NCI-H2227 treated with DMSO at 0.1 percent for 48 hours (cell line): ENCODE results near the gene MRC2.
"Not testable (repeated sequence)": the region's sequence is repeated elsewhere in the genome, so short reads cannot be mapped to it uniquely, and the experiment has no call there.

Source experiments
- DNase-seq: peaks from one replicate; lab custom pipeline; 2025; lab: John Stamatoyannopoulos, UW

Gene MRC2

DNA sequence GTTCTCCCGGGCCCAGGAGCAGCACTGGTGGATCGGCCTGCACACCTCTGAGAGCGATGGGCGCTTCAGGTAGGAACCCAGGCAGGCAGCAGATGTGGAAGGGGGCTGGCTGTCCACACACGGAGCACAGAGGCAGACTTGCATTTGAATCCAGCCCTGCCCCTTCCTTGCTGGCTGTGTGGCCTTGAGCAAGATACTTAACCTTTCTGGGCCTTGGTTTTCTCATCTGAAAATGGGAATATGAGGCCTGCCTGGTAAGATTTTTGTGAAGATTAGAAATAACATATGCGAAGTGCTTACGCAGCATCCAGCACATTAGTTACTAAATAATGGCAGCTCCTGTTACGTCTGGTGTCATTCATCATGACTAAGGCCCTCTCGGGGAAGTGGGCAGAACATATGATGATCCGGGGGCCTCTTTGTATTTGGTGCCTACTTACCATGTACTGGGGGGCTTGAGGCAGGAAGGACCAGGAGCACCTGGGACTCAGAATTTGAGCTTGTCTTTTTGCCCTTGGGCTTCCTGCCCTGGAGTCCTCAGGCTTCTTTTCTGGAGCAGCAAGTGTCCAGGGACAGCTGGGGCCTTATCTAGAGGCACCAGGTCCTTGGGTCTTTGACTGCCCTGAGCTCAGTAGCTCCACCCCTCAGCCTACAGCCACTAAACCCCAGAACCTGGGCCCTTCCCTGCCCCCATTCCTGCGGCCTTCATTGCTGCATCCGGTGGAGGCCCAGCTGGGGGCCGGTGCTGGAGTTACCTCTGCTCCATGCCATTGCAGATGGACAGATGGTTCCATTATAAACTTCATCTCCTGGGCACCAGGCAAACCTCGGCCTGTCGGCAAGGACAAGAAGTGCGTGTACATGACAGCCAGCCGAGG lies 53.8 kb downstream of the MRC2 start:
- no peak for DNase-seq

DNA sequence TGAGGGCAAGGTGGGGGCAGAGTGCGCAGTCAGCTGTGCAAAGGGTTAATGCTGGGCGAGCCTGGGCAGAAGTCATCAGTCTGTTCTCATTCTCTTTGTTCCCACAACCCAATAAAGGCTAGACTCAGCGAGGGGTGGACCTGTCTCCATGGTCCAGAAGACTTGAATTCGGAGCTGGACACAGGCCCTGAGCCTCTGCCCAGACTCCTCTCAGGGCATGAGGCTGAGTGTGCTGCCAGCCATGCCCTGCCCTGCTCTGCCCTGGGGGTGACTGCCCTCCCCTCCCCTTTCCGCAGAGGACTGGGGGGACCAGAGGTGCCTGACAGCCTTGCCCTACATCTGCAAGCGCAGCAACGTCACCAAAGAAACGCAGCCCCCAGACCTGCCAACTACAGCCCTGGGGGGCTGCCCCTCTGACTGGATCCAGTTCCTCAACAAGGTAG lies 54.5 kb downstream of the MRC2 start:
- no peak for DNase-seq

DNA sequence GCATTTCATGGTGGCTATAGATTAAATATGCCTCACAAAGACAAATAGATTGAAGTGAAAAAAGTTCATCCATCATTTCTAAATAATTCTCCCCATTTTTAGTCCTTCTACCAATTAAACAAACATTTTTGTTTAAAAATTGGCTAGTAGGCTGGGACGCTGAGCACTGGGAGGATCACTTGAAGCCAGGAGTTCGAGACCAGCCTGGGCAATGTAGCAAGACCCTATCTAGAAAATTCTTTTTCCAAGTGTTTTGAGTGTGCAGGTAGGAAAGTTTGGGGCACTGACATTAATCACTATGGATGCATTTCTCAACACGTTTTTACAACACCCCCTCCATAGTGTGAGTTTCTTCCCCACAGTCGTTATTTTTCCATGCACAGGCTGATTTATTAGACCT lies 56.7 kb downstream of the MRC2 start:
- DNase-seq: no peak

DNA sequence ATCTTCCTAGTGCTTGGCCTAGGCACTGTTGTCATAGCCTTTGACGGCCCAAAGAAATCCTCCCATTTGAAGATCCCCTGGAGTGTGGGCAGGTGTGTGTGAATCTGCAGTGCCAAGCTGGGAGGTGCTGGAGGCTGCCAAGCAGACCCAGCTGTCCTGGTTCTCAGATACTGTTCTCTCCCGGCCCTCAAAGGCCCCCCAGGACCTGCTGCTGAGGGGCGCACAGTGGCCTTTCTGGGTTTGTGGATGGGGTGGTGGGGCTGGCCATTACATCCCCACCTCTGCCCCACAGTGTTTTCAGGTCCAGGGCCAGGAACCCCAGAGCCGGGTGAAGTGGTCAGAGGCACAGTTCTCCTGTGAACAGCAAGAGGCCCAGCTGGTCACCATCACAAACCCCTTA lies 60.5 kb downstream of the MRC2 start:
- DNase-seq: no peak

DNA sequence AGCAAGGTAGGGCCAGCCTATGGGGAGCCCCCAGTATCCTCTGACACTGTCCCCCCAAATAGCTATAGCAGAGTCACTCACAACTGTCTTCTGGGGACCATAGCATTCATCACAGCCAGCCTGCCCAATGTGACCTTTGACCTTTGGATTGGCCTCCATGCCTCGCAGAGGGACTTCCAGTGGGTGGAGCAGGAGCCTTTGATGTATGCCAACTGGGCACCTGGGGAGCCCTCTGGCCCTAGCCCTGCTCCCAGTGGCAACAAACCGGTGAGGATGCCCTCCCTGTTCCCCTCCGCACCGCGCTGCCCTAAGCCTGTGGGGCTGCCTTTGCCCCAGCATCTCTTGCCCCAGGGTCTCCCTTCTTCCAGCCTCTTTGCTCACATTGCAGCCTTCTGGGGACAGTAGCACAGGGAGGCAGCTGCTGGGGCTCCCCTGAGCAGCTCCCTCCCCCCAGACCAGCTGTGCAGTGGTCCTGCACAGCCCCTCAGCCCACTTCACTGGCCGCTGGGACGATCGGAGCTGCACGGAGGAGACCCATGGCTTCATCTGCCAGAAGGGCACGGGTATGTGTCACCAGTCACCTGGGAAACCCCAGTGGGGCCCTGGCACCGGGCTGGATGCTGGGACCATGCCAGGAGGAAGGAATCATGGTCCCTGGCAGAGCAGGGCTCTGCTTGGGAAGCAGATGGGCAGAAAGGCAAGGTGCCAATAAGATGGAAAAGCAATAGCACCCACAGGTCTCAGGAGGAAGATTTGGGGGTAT lies 61.1 kb downstream of the MRC2 start:
- DNase-seq: no peak

DNA sequence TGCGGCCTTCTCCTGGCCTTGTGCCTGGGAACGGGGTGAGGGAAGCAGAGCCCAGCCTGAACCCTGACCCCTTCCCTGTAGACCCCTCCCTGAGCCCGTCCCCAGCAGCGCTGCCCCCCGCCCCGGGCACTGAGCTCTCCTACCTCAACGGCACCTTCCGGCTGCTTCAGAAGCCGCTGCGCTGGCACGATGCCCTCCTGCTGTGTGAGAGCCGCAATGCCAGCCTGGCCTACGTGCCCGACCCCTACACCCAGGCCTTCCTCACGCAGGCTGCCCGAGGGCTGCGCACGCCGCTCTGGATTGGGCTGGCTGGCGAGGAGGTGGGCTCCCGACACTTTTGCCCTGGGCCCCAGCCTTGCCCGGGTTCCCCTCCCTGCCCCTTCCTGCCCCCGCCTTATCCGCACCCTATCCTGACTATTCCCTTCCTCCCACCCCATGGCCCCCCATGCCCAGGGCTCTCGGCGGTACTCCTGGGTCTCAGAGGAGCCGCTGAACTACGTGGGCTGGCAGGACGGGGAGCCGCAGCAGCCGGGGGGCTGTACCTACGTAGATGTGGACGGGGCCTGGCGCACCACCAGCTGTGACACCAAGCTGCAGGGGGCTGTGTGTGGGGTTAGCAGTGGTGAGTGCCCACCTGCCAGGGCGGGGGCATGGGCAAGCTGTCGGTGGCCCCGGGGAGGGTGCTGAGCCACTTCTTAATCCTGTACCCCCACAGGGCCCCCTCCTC lies 62.1 kb downstream of the MRC2 start:
- no peak for DNase-seq

DNA sequence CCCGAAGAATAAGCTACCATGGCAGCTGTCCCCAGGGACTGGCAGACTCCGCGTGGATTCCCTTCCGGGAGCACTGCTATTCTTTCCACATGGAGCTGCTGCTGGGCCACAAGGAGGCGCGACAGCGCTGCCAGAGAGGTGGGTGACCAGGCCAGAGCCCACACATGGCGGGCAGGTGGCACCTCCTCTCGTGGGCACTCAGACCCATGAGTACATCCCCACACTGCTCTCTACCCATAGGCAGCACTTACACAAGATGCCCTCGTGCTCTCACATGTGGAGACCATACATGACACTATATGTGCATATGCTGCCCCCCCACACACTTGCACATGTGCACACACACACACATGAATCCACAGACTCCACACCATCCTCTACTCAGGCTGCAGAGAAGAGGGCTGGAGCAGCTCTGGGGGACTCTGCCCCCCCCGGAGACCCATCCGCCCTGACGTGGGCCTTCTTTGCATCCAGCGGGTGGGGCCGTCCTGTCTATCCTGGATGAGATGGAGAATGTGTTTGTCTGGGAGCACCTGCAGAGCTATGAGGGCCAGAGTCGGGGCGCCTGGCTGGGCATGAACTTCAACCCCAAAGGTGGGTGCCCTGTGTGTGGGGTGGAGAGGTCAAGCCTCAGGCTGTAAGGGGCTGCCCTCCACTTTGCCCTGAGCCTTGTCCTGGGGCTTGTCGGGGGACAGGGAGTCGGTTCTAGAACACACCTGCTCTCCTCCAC lies 62.9 kb downstream of the MRC2 start:
- DNase-seq: no peak

DNA sequence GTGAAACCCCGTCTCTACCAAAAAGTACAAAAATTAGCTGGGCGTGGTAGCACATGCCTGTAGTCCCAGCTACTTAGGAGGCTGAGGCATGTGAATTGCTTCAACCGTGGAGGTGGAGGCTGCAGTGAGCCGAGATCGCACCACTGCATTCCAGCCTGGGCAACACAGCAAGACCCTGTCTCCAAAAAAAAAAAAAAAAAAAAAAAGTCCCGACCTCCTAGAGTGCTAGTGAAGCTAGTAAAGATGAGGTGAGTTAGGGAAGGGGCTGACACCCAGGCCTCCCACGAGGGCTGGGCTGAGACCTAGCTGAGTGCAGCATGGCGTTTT lies 64.1 kb downstream of the MRC2 start:
- DNase-seq: not testable (repeated sequence)

DNA sequence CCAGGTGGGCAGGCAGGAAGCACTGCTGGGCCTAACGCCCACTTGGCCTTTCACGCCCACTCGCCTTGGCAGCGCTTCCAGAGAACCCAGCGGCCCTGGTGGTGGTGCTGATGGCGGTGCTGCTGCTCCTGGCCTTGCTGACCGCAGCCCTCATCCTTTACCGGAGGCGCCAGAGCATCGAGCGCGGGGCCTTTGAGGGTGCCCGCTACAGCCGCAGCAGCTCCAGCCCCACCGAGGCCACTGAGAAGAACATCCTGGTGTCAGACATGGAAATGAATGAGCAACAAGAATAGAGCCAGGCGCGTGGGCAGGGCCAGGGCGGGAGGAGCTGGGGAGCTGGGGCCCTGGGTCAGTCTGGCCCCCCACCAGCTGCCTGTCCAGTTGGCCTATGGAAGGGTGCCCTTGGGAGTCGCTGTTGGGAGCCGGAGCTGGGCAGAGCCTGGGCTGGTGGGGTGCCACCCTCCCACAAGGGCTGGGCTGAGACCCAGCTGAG lies 64.7 kb downstream of the MRC2 start:
- DNase-seq: no peak

DNA sequence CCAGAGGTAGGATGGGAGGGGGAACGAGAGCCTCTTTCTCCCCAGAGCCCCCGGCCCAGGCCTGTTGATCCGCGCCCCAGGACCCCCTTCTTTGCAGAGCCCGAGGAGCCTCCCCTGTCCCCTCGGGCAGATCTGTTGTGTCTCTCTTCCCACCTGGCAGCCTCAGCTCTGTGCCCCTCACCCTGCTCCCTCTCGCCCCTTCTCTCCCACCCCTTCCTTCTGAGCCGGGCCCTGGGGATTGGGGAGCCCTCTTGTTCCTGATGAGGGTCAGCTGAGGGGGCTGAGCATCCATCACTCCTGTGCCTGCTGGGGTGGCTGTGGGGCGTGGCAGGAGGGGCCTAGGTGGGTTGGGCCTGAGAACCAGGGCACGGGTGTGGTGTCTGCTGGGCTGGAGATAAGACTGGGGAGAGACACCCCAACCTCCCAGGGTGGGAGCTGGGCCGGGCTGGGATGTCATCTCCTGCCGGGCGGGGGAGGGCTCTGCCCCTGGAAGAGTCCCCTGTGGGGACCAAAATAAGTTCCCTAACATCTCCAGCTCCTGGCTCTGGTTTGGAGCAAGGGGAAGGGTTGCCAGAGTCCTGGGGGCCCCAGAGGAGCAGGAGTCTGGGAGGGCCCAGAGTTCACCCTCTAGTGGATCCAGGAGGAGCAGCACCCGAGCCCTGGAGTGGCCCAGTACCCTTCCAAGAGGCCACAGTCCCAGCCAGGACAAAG lies 65.4 kb downstream of the MRC2 start:
- DNase-seq: no peak

DNA sequence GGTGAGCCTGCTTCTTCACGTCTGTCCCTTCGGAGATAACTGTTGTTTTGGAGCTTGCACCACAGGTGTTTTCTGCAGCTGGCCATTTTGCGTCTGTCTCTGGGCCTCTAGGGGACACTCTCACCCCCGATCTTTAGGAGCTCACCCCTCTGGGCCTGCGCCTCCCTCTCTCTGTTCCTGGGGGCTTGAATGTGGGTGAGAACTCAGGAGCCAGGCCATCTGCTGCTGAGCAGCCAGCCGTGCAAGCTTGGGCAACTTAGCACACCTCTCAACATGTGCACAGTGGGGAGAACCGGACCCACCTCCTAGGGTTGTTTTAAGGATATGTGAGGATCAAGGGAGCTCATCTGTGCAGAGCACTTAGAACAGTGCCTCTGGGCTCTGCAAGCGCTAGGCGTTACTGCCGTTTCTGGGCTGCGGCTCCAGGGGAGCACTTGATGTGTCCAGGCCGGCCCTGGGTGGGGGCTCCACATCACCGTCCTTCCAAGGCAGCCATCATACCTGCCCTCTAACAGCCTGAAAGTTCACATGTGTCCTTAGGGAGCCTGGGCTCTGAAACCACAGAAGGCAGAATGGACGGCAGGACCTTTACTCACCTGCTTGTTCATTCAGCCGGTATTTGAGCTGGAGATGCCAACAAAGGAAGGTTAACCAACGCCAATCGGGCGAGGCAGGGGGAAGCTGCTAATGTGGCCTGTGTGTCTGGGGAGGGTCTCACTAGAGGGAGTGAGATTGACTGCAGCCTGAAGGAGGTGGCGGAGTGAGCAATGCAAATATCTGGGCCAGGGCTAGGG lies 66.3 kb downstream of the MRC2 start:
- DNase-seq: no peak

DNA sequence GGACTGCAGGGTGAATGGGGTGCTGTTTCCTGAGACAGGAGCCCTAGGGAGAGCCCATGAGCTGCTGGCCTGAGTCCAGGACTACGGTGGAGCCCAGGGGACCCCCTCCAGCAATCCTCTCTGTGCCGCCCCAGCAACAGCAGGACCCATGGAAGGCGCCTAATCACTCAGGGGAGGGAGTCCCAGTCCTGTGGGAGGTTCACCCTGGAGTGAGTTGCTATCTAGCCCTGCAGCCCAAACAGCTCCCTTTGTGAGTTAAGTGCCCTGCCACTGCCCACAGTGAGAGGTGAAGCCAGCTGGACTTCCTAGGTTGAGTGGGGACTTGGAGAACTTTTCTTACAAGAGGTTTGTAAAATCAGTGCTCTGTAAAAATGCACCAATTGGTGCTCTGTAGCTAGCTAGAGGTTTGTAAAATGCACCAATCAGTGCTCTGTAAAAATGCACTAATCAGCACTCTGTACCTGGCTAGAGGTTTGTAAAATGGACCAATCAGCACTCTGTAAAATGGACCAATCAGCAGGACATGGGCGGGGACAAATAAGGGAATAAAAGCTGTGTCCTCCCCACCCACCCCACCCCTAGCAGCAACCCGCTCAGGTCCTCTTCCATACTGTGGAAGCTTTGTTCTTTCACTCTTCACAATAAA lies 67.7 kb downstream of the MRC2 start:
- not testable (repeated sequence) for DNase-seq

DNA sequence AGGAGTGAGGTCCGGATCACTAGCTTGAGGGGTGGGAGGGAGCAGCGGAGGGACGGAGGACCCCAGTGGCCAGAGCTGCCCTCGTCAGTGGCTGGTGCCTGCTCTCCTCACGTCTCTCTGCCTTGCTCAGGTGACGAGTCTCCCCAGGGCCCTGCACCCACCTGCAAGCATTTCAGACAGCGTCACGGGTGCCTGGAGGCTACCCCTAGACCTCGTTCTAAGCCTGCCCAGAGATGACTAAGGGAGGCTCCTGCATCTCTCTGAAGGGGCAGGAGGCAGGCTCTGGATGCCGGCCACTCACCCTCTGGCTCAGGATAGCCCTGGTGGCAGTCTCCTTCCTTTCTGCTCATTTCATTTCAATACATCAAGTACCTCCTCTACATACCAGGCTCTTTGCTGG lies 68.8 kb downstream of the MRC2 start:
- DNase-seq: no peak

DNA sequence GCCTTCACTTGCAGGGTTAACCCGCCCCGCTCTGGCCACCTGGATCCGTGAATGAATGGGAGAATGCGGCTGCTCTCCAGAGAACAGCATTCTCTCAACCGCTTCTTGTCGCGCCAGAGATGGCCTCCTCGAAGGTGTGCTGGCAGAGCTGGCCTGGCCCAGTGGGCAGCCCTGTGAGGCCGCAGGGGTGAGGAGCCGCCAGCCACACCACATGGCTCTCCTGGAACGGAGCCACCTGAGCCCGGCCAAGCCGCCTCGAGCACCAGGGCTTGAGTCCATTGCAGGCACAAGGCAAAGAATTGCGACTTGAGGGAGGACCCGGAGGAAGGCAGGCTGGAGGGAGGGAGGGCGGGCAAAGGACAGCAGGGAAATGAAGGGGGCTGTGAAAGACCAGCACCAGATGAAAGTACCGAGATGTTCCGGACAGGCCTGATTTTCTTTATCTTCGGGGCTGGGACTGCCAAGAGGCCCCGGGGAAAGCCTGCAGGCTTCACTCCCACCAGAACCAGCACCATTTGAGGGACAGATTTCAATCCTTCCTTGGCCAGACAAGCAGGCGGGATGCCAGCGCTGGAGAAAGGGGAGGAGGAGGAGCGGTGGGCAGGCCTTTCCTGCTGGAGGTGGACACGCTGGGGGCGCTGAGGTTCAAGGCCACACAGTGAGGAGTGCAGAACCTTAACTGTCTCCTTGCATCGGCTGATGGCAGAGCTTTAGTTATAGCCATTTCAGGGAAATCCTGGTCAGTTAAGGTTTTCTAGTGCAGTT lies 69.4 kb downstream of the MRC2 start:
- DNase-seq: no peak

DNA sequence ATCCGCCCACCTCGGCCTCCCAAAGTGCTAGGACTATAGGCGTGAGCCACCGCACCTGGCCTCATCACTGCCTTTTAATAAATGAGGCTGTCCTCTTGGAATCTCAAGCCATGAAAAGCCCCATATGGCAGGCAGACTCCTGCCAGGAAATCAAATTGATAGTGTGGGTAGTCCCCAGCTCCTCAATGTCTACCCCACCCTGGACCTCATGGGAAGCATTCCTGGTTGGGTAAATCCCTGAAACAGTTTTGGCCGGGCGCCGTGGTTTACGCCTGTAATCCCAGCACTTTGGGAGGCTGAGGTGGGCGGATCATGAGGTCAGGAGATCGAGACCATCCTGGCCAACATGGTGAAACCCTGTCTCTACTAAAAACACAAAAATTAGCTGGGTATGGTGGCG lies 71.0 kb downstream of the MRC2 start:
- DNase-seq: not testable (repeated sequence)

DNA sequence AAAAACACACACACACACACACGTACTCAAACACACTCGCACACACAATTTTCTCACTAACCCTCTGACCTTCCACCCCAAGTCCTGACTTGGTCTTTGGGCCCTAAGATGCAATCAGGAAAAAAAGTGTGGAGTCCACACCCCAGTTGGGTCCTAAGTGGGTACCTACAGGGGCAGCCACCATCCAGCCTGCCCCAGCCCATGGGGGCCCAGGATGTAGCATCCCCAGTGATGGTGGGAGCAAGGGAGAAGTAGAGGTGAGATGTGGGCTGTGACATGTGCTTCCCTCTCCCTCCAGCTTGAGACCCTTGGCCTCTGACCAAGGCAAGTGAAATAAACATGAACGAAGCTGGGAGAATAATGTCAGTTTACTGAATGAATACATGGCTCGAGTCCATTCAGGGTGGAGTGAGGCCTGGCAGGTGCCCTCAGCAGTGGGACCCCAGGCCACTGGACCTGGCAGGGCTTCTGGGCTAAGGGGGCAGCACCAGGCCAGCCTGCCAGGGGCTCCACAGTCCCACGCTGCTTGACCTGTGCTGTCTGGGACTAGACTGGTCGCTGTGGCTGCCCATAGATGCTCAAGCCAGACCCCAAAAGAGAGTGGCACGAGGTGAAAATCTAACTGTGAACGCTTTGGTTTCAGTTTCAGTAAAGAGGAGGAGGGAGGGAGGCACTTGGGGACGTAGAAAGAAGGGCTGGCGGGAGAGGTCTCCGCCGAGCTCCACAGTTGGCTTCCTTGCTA lies 73.7 kb downstream of the MRC2 start:
- no peak for DNase-seq

DNA sequence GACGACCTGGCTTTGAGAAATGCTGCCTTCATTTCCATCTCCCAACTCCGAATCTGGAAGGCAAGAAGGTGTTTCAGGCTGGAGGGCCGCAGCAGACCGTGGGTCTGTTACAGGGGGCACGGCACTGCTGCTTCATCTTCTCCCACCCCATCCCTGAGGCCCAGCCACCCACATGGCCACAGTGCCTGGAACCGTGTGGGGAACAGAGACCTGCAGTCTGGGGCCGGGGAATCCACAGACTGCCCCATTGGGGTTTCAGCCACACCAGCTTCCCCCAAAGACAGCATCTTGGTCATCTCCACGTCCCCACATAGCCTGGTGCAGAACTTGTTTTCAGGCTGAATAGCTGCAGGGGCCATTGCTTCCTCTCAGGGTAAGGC lies 74.2 kb downstream of the MRC2 start:
- no peak for DNase-seq

DNA sequence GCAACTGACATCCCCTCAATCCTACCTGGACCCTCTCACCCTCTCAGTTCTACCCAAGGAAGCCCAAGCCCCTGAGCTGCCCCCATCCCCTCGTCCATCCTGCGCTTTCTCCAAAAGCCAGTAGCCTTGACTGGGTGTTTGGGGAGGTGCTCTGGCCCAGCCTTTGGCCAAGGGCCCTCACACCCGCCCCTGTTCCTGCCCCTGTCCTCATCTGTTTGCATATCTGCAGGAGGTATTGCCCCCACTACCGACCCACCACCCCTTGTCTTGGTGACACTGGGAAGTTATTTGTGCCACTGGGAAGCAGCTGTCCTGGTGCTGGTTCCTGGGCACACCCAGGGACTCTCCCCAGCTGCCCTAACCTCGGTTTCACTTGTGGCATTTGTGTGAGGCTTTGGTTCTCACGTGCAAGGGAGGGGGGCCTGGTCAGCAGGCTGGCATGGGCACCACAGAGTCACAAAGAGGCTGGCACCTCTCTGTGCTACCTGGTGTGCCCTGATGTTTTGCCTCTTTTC lies 75.3 kb downstream of the MRC2 start:
- DNase-seq: no peak
